ENCODE data around the gene SLC35F3. TPM values are rescaled to one million over a fixed set of nuclear protein-coding genes. Genes with fewer than 3 reads are reported as not detected.
A peak's percentile ranks its signal among the peaks of the same experiment; 100 is the strongest.

Gene SLC35F3
- total RNA-seq, 1 donor from 2014 or later = not detected

DNA sequence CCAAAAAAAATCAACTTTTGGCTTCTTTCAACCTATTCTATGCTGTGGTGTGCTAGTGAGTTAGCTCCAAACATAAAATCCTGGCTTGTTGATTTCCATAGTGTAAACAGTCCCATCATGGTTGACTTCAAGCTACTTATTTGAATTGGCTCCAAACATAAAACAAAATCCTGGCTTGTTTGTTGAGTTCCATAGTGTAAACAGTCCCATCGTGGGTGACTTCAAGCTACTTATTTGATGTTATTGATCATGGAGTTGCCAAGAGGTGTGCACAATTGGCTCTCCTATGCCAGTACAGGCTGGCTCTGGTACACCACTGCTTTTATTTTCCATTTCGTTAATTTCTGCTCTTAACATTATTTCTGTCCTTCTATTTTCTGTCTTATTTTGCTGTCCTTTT lies 466.9 kb downstream of the SLC35F3 start:
- Mint-ChIP-seq H3K9me3 (no peaks in the 10 kb centered on the region), H3K4me1 (peaks cover 30% of the 10 kb centered on the region), H3K27me3 (no peaks in the 10 kb centered on the region), H3K27ac (no peak overlapping the region), H3K4me3 (no peak overlapping the region), H3K36me3 (ENCODE audit: low read depth) (peaks cover 17% of the 10 kb centered on the region)
- TF ChIP-seq CTCF (IDR thresholded peaks at IDR 0.05) = no peak
- ATAC-seq (ENCODE audit: low read depth) (no peak), DNase-seq (no peak)
- ChIA-PET POLR2A (interaction anchor here (0.9 to 1.5 kb wide), 2 partner anchors 45 to 48 kb away, joined by 3 read pairs; no protein-coding TSS in a partner anchor), CTCF (interaction anchor here (1.5 kb wide), 1 partner anchor 46 kb away, joined by 5 read pairs; no protein-coding TSS in a partner anchor)
- intact Hi-C loops (cut with micrococcal nuclease) = loop anchor here (5.0 to 10.0 kb wide), 4 partner anchors 233 to 1911 kb away; partner anchors contain the start of genes ERO1B, NID1 and RBM34

- H3K36me3 Mint-ChIP-seq (ENCODE audit: low read depth) = peaks cover 24% of the 10 kb centered on the region
- ChIA-PET POLR2A (interaction anchor here (0.9 to 1.9 kb wide), 5 partner anchors 15 to 49 kb away, joined by 3 to 22 read pairs (median 19); no protein-coding TSS in a partner anchor), CTCF (interaction anchor here (1.5 kb wide), 1 partner anchor 46 kb away, joined by 5 read pairs; no protein-coding TSS in a partner anchor)
- peaks cover 30% of the 10 kb centered on the region for H3K4me1 Mint-ChIP-seq
- H3K27me3 Mint-ChIP-seq = no peaks in the 10 kb centered on the region
- H3K9me3 Mint-ChIP-seq = no peaks in the 10 kb centered on the region
- H3K27ac Mint-ChIP-seq = peak overlapping the region; percentile 99
- intact Hi-C loops (cut with micrococcal nuclease) = loop anchor here (5.0 to 10.0 kb wide), 4 partner anchors 233 to 1910 kb away; partner anchors contain the start of genes ERO1B, NID1 and RBM34
- no peak for DNase-seq
- TF ChIP-seq CTCF (IDR thresholded peaks at IDR 0.05) = no peak
- ATAC-seq (ENCODE audit: low read depth) = no peak
- peak overlapping the region; percentile 99 for H3K4me3 Mint-ChIP-seq
These were observed 467.7 kb downstream of the SLC35F3 start for GRCh38 chr1:234372011-234372757.

DNA sequence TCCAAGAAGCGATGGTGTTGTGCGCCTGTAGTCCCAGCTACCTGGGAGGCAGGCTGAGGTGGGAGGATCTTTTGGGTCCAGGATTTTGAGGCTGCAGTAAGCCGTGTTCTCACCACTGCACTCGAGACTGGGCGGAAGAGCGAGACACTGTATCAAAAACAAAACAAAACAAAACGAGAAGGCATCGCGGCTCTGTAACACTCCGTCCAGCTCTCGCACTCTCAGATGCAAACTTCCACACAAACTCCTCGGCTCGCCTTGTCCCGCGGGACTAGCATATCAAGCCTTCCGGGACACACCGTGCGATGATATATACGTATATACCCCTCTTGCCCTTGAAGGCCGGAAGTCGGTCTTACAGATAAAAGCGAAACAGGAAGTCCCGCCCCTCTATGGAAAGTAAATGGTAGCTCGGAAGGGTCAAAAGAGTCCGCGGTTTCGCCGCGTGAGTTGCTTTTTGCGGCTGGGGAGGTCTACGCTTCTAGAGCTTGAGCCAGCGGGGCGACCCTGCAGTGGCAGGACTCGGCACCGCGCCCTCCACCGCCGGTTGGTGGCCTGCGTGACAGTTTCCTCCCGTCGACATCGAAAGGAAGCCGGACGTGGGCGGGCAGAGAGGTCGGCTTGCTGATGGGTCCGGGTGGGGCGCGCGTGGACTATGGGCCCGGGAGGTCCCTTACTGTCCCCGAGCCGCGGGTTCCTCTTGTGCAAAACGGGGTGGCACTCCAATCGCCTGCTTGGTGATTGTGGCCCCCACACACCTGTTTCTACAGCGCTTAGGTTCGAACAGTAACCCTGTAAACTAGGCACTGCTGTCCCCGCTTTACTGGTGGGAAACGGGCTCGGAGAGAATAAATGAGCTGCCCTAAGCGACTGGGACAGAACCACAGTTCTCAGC lies 468.8 kb downstream of the SLC35F3 start, which contains the start of gene COA6:
COA6 (plus strand) TSS at position 393 of the 895 bp plus-strand sequence; CDS start at position 404, 11 bp downstream.
- peak; percentile 88 for DNase-seq
- peaks cover 30% of the 10 kb centered on the region for H3K4me1 Mint-ChIP-seq
- peaks cover 35% of the 10 kb centered on the region for H3K36me3 Mint-ChIP-seq (ENCODE audit: low read depth)
- no peaks in the 10 kb centered on the region for H3K9me3 Mint-ChIP-seq
- peak; percentile 86 for ATAC-seq (ENCODE audit: low read depth)
- H3K27me3 Mint-ChIP-seq = no peaks in the 10 kb centered on the region
- ChIA-PET CTCF (interaction anchor here (0.9 to 1.9 kb wide), 2 partner anchors 47 to 63 kb away, joined by 4 to 7 read pairs; no protein-coding TSS in a partner anchor), POLR2A (interaction anchor here (0.5 to 2.7 kb wide), 17 partner anchors 10 to 1078 kb away, joined by 3 to 22 read pairs (median 5); partner anchors contain the start of genes ARID4B, RBM34, TARBP1 and TOMM20)
- H3K4me3 Mint-ChIP-seq = peak within 1 kb of the TSS; percentile 99
- TF ChIP-seq CTCF (IDR thresholded peaks at IDR 0.05) = no peak
- intact Hi-C loops (cut with micrococcal nuclease) = loop anchor here (1.0 to 10.0 kb wide), 12 partner anchors 17 to 1909 kb away; partner anchors contain the start of genes ARID4B, B3GALNT2, ERO1B and GGPS1
- peak within 1 kb of the TSS; percentile 99 for H3K27ac Mint-ChIP-seq

DNA sequence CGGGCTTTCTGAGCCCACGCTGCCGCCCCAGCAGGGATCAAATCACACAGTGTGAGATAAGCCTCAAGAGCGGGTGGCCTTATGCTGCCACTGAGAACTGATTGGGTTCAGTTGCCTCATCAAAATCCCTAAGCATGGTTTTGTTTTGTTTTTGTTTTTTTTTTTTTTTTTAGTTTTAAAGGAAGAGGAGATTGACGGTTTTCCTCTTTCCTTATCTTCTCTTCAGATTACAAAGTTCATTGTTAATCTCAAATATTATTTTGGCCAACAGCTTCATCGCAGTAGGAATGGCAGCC lies 469.4 kb downstream of the SLC35F3 start:
- H3K36me3 Mint-ChIP-seq (ENCODE audit: low read depth) = peaks cover 40% of the 10 kb centered on the region
- peak overlapping the region; percentile 99 for H3K27ac Mint-ChIP-seq
- peaks cover 30% of the 10 kb centered on the region for H3K4me1 Mint-ChIP-seq
- no peak for TF ChIP-seq CTCF (IDR thresholded peaks at IDR 0.05)
- ChIA-PET CTCF (interaction anchor here (0.9 to 1.9 kb wide), 2 partner anchors 47 to 64 kb away, joined by 4 to 7 read pairs; no protein-coding TSS in a partner anchor), POLR2A (interaction anchor here (0.5 to 2.7 kb wide), 20 partner anchors 10 to 1079 kb away, joined by 3 to 22 read pairs (median 6); partner anchors contain the start of genes ARID4B, RBM34, TARBP1 and TOMM20)
- no peaks in the 10 kb centered on the region for H3K27me3 Mint-ChIP-seq
- peak overlapping the region; percentile 99 for H3K4me3 Mint-ChIP-seq
- intact Hi-C loops (cut with micrococcal nuclease) = loop anchor here (1.0 to 10.0 kb wide), 12 partner anchors 18 to 1908 kb away; partner anchors contain the start of genes ARID4B, B3GALNT2, ERO1B and GGPS1
- DNase-seq = no peak
- ATAC-seq (ENCODE audit: low read depth) = peak; percentile 24
- H3K9me3 Mint-ChIP-seq = no peaks in the 10 kb centered on the region
